GM23338 (cell line): ENCODE results near the gene MDGA2. TPM values are rescaled to one million over a fixed set of nuclear protein-coding genes. Genes with fewer than 3 reads are reported as not detected.

Source experiments
- ATAC-seq: fragments of 200-7000 bp; cut with Tn5 transposase; 3 replicates; pipeline ENCODE4 v1.9.1; 2020
- DNase-seq: peaks from one replicate; pipeline ENCODE4 v3.0.0-alpha.2; 2015; ENCODE audit warnings: low spot score
- H2AFZ ChIP-seq: fragments of 200-600 bp; sonication (generic); 2 replicates; pipeline ENCODE4 v1.8.0; 2016; ENCODE audit warnings: antibody characterized with exemption, mild to moderate bottlenecking, moderate library complexity
- H3F3A ChIP-seq: fragments of 200-600 bp; sonication (generic); replicated peaks from 2 replicates; pipeline ENCODE4 v1.8.0; 2017; ENCODE audit warnings: antibody characterized with exemption, mixed run types, low read depth
- H3K27ac ChIP-seq: fragments of 200-600 bp; sonication (generic); 2 replicates; pipeline ENCODE4 v1.6.1; 2016; ENCODE audit warnings: low read depth
- H3K27me3 ChIP-seq: fragments of 200-600 bp; sonication (generic); 2 replicates; pipeline ENCODE4 v1.8.0; 2016; ENCODE audit warnings: mild to moderate bottlenecking, mixed run types, moderate library complexity; ENCODE audit not compliant: insufficient read depth
- H3K36me3 ChIP-seq: fragments of 200-600 bp; sonication (generic); 2 replicates; pipeline ENCODE4 v1.8.0; 2016; ENCODE audit warnings: mild to moderate bottlenecking; ENCODE audit not compliant: insufficient read depth
- H3K4me1 ChIP-seq: fragments of 200-600 bp; sonication (generic); 2 replicates; pipeline ENCODE4 v1.8.0; 2016; ENCODE audit warnings: mild to moderate bottlenecking, moderate library complexity; ENCODE audit not compliant: insufficient read depth
- H3K4me2 ChIP-seq: fragments of 200-600 bp; sonication (generic); 2 replicates; pipeline ENCODE4 v1.7.1; 2017; ENCODE audit warnings: mixed run types
- H3K4me3 ChIP-seq: fragments of 200-600 bp; sonication (generic); 2 replicates; pipeline ENCODE4 v1.6.1; 2016; ENCODE audit warnings: mixed run types
- H3K79me2 ChIP-seq: fragments of 200-600 bp; sonication (generic); replicated peaks from 2 replicates; pipeline ENCODE4 v1.8.0; 2017; ENCODE audit warnings: mild to moderate bottlenecking; ENCODE audit not compliant: insufficient read depth
- H3K9me2 ChIP-seq: fragments of 200-600 bp; sonication (generic); 2 replicates; pipeline ENCODE4 v1.8.0; 2017; ENCODE audit not compliant: insufficient read depth
- H4K20me1 ChIP-seq: fragments of 200-600 bp; sonication (generic); replicated peaks from 2 replicates; pipeline ENCODE4 v1.8.0; 2017; ENCODE audit warnings: mild to moderate bottlenecking; ENCODE audit not compliant: insufficient read depth
- H3K27ac Mint-ChIP-seq: 2 replicates; pipeline ENCODE4 v1.8.0; 2020; ENCODE audit warnings: inconsistent platforms, mild to moderate bottlenecking, moderate library complexity, mixed read lengths
- H3K27me3 Mint-ChIP-seq: 3 replicates; pipeline ENCODE4 v1.8.0; 2022; ENCODE audit warnings: low read depth, mild to moderate bottlenecking, moderate library complexity, mixed read lengths, inconsistent platforms; ENCODE audit not compliant: insufficient read depth, poor library complexity
- H3K36me3 Mint-ChIP-seq: 3 replicates; pipeline ENCODE4 v1.8.0; 2021; ENCODE audit warnings: low read depth, mild to moderate bottlenecking, inconsistent platforms, moderate library complexity, mixed read lengths
- H3K4me1 Mint-ChIP-seq: 3 replicates; pipeline ENCODE4 v1.8.0; 2020; ENCODE audit warnings: mild to moderate bottlenecking, inconsistent platforms, mixed read lengths
- H3K4me3 Mint-ChIP-seq: 3 replicates; pipeline ENCODE4 v1.8.0; 2021; ENCODE audit warnings: moderate library complexity, mild to moderate bottlenecking, inconsistent platforms, mixed read lengths
- H3K9me3 Mint-ChIP-seq: 3 replicates; pipeline ENCODE4 v1.8.0; 2020; ENCODE audit warnings: moderate library complexity, mild to moderate bottlenecking, inconsistent platforms, mixed read lengths
- CREB1 ChIP-seq: fragments of 250-450 bp; sonication (Bioruptor Pico); IDR thresholded peaks from 2 replicates; pipeline ENCODE4 v1.5.0; 2020; ENCODE audit warnings: low read depth, mild to moderate bottlenecking, moderate library complexity
- STAT1 ChIP-seq: IDR thresholded peaks from one replicate; pipeline ENCODE4 v1.6.1; 2016; ENCODE audit warnings: antibody characterized with exemption; ENCODE audit not compliant: unreplicated experiment
- ZNF331 ChIP-seq: fragments of 250-450 bp; sonication (Bioruptor Pico); IDR thresholded peaks from 2 replicates; pipeline ENCODE4 v1.5.0; 2020; ENCODE audit warnings: low read depth, mild to moderate bottlenecking, moderate library complexity
- polyA plus RNA-seq: library from polyadenylated mRNA; unstranded; fragments of >200 nt; fragmentation: Nextera tagmentation; extraction: Ambion mirVana; gene quantifications from 2 replicates; pipeline ENCODE4 v1.2.1, GENCODE V29; 2016
- total RNA-seq: library from RNA; depleted of rRNA; stranded (reverse); fragments of >200 nt; shearing (Covaris generic); gene quantifications from 2 replicates; pipeline ENCODE4 v1.2.3, GENCODE V29; 2014
- TF ChIP-seq, protein P1 (sequence below): fragments of 250-450 bp; sonication (Bioruptor Pico); IDR thresholded peaks from 2 replicates; pipeline ENCODE4 v1.5.0; 2020; ENCODE audit warnings: mild to moderate bottlenecking, moderate library complexity

The MDGA2 gene
- total and polyA plus RNA-seq, 2 experiments from 2014 or later, result 0.68 to 1.7 TPM

DNA sequence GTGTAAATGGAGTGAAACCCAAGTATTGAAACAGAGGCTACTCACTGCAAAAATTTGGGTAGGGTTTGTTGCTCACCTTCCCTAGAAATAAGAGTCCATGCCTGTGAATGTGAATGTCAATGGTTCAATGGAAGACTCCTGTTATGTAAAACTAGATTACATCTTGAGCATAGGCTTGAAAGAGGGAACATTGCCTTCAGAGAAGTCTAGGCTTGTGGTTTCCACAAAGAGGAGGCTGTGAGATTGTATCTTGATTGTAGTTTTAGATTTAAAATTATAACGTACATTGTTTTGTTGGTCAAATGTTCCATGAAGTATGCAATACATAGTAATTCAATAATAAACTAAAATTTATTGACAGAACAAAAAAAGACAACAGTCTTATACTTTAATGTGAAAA lies 610.1 kb downstream of the MDGA2 start:
- H3K4me3 Mint-ChIP-seq, result no peak overlapping the region
- peak; percentile 25 for DNase-seq
- no peaks in the 10 kb centered on the region for H3K9me3 Mint-ChIP-seq
- H3K27ac Mint-ChIP-seq, result no peak overlapping the region
- H3K27ac ChIP-seq, result no peak overlapping the region
- no peaks in the 10 kb centered on the region for H3K36me3 Mint-ChIP-seq
- H3K27me3 ChIP-seq, result no peaks in the 10 kb centered on the region
- peaks cover 6% of the 10 kb centered on the region; the same call in 2 of the 3 replicates for H3K4me1 Mint-ChIP-seq
- no peak overlapping the region for H3K4me2 ChIP-seq
- no peaks in the 10 kb centered on the region for H3F3A ChIP-seq
- no peak overlapping the region for H3K4me3 ChIP-seq
- no peak for TF ChIP-seq ZNF331 (CRISPR knock-in tag)
- no peak for TF ChIP-seq CREB1 (CRISPR knock-in tag)
- TF ChIP-seq, protein P1, sequence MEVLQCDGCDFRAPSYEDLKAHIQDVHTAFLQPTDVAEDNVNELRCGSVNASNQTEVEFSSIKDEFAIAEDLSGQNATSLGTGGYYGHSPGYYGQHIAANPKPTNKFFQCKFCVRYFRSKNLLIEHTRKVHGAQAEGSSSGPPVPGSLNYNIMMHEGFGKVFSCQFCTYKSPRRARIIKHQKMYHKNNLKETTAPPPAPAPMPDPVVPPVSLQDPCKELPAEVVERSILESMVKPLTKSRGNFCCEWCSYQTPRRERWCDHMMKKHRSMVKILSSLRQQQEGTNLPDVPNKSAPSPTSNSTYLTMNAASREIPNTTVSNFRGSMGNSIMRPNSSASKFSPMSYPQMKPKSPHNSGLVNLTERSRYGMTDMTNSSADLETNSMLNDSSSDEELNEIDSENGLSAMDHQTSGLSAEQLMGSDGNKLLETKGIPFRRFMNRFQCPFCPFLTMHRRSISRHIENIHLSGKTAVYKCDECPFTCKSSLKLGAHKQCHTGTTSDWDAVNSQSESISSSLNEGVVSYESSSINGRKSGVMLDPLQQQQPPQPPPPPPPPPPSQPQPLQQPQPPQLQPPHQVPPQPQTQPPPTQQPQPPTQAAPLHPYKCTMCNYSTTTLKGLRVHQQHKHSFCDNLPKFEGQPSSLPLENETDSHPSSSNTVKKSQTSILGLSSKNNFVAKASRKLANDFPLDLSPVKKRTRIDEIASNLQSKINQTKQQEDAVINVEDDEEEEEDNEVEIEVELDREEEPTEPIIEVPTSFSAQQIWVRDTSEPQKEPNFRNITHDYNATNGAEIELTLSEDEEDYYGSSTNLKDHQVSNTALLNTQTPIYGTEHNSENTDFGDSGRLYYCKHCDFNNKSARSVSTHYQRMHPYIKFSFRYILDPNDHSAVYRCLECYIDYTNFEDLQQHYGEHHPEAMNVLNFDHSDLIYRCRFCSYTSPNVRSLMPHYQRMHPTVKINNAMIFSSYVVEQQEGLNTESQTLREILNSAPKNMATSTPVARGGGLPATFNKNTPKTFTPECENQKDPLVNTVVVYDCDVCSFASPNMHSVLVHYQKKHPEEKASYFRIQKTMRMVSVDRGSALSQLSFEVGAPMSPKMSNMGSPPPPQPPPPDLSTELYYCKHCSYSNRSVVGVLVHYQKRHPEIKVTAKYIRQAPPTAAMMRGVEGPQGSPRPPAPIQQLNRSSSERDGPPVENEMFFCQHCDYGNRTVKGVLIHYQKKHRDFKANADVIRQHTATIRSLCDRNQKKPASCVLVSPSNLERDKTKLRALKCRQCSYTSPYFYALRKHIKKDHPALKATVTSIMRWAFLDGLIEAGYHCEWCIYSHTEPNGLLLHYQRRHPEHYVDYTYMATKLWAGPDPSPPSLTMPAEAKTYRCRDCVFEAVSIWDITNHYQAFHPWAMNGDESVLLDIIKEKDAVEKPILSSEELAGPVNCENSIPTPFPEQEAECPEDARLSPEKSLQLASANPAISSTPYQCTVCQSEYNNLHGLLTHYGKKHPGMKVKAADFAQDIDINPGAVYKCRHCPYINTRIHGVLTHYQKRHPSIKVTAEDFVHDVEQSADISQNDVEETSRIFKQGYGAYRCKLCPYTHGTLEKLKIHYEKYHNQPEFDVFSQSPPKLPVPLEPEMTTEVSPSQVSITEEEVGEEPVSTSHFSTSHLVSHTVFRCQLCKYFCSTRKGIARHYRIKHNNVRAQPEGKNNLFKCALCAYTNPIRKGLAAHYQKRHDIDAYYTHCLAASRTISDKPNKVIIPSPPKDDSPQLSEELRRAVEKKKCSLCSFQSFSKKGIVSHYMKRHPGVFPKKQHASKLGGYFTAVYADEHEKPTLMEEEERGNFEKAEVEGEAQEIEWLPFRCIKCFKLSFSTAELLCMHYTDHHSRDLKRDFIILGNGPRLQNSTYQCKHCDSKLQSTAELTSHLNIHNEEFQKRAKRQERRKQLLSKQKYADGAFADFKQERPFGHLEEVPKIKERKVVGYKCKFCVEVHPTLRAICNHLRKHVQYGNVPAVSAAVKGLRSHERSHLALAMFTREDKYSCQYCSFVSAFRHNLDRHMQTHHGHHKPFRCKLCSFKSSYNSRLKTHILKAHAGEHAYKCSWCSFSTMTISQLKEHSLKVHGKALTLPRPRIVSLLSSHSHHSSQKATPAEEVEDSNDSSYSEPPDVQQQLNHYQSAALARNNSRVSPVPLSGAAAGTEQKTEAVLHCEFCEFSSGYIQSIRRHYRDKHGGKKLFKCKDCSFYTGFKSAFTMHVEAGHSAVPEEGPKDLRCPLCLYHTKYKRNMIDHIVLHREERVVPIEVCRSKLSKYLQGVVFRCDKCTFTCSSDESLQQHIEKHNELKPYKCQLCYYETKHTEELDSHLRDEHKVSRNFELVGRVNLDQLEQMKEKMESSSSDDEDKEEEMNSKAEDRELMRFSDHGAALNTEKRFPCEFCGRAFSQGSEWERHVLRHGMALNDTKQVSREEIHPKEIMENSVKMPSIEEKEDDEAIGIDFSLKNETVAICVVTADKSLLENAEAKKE, result peak; percentile 3; the same call in 1 of the 2 replicates
- peaks cover 14% of the 10 kb centered on the region for H3K4me1 ChIP-seq
- H3K27me3 Mint-ChIP-seq, result no peaks in the 10 kb centered on the region
- H3K9me2 ChIP-seq, result no peaks in the 10 kb centered on the region
- peak; percentile 50; the same call in 2 of the 3 replicates for ATAC-seq
- H3K79me2 ChIP-seq, result no peaks in the 10 kb centered on the region
- no peak overlapping the region for H2AFZ ChIP-seq
- H4K20me1 ChIP-seq, result no peaks in the 10 kb centered on the region
- no peaks in the 10 kb centered on the region for H3K36me3 ChIP-seq

DNA sequence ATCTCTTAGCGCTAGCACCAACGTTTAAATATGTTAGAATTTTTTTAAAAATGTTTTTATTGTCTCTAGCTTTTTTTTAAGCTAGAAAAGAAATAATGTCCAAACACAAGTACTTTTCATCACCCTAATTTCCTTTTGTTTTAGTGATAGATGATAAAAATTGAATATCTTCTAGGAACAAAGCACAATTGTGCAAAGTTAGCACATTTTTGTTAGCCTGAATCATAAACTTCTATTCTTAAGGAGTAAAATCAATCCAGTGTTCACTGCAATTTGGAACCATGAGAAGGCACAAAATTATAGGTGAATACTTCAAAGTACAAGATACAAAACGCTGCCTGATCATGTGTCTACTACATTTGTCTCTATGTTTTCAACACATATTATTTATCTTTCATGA lies 615.4 kb downstream of the MDGA2 start:
- no peaks in the 10 kb centered on the region for H3K27me3 ChIP-seq
- H3F3A ChIP-seq, result no peaks in the 10 kb centered on the region
- H3K9me2 ChIP-seq, result no peaks in the 10 kb centered on the region
- no peak overlapping the region for H3K27ac Mint-ChIP-seq
- no peak overlapping the region for H3K4me3 ChIP-seq
- ATAC-seq, result no peak
- peaks cover 4% of the 10 kb centered on the region for H3K4me1 ChIP-seq
- H3K27me3 Mint-ChIP-seq, result no peaks in the 10 kb centered on the region
- no peak for DNase-seq
- no peaks in the 10 kb centered on the region for H3K9me3 Mint-ChIP-seq
- H4K20me1 ChIP-seq, result no peaks in the 10 kb centered on the region
- H3K4me3 Mint-ChIP-seq, result no peak overlapping the region
- no peaks in the 10 kb centered on the region for H3K36me3 ChIP-seq
- no peak overlapping the region for H3K27ac ChIP-seq
- no peaks in the 10 kb centered on the region for H3K36me3 Mint-ChIP-seq
- peaks cover 2% of the 10 kb centered on the region; the same call in 1 of the 3 replicates for H3K4me1 Mint-ChIP-seq
- no peaks in the 10 kb centered on the region for H3K79me2 ChIP-seq
- no peak for TF ChIP-seq CREB1 (CRISPR knock-in tag)
- no peak for TF ChIP-seq STAT1
- H3K4me2 ChIP-seq, result no peak overlapping the region
- H2AFZ ChIP-seq, result no peak overlapping the region
